Smooth muscle cell (in vitro differentiated cells): ENCODE results near the gene MMP24. TPM values are rescaled to one million over a fixed set of nuclear protein-coding genes. Genes with fewer than 3 reads are reported as not detected.
A peak's percentile ranks its signal among the peaks of the same experiment; 100 is the strongest.

Source experiments
- DNase-seq: peaks from one replicate; lab custom pipeline; 2025; ENCODE audit not compliant: unreplicated experiment; lab: John Stamatoyannopoulos, UW
- H2AFZ ChIP-seq: fragments of 200-600 bp; sonication (generic); 2 replicates; pipeline ENCODE4 v1.6.0; 2016; ENCODE audit warnings: antibody characterized with exemption, low read depth, mild to moderate bottlenecking
- H3F3A ChIP-seq: fragments of 200-600 bp; sonication (generic); 2 replicates; pipeline ENCODE4 v1.6.0; 2017; ENCODE audit warnings: antibody characterized with exemption, low read depth
- H3K27ac ChIP-seq: fragments of 200-600 bp; sonication (generic); 2 replicates; pipeline ENCODE4 v1.5.1; 2016; ENCODE audit warnings: low read depth, mild to moderate bottlenecking
- H3K27me3 ChIP-seq: fragments of 200-600 bp; sonication (generic); 2 replicates; pipeline ENCODE4 v1.6.1; 2016; ENCODE audit warnings: low read depth, mild to moderate bottlenecking
- H3K36me3 ChIP-seq: fragments of 200-600 bp; sonication (generic); 2 replicates; pipeline ENCODE4 v1.5.1; 2016; ENCODE audit warnings: low read depth
- H3K4me1 ChIP-seq: fragments of 200-600 bp; sonication (generic); 2 replicates; pipeline ENCODE4 v1.5.1; 2016; ENCODE audit warnings: low read depth
- H3K4me2 ChIP-seq: fragments of 200-600 bp; sonication (generic); 2 replicates; pipeline ENCODE4 v1.6.0; 2016; ENCODE audit warnings: mild to moderate bottlenecking
- H3K4me3 ChIP-seq: fragments of 200-600 bp; sonication (generic); 2 replicates; pipeline ENCODE4 v1.5.1; 2016; ENCODE audit warnings: mild to moderate bottlenecking
- H3K79me2 ChIP-seq: fragments of 200-600 bp; sonication (generic); 2 replicates; pipeline ENCODE4 v1.6.0; 2016; ENCODE audit warnings: low read depth, mild to moderate bottlenecking
- H3K9ac ChIP-seq: fragments of 200-600 bp; sonication (generic); 2 replicates; pipeline ENCODE4 v1.6.0; 2016; ENCODE audit warnings: low read depth
- H3K9me3 ChIP-seq: fragments of 200-600 bp; sonication (generic); replicated peaks from 2 replicates; pipeline ENCODE4 v1.5.1; 2016; ENCODE audit warnings: low read depth
- H4K20me1 ChIP-seq: fragments of 200-600 bp; sonication (generic); 2 replicates; pipeline ENCODE4 v1.6.0; 2016; ENCODE audit warnings: low read depth
- CTCF ChIP-seq: fragments of 200-600 bp; sonication (generic); IDR thresholded peaks from 2 replicates; pipeline ENCODE4 v1.5.1; 2017; ENCODE audit warnings: borderline replicate concordance, mild to moderate bottlenecking, antibody characterized with exemption; ENCODE audit not compliant: insufficient read depth, poor library complexity, severe bottlenecking
- WGBS: methylation state at CpG from one replicate; pipeline ENCODE4 v1.1.7; 2016; ENCODE audit warnings: low lambda C conversion rate; 5-methylcytosine and 5-hydroxymethylcytosine counted together
- polyA plus RNA-seq: library from polyadenylated mRNA; unstranded; fragments of >200 nt; fragmentation: Nextera tagmentation; extraction: Ambion mirVana; gene quantifications from 2 replicates; pipeline ENCODE4 v1.2.1, GENCODE V29; 2016
- total RNA-seq: library from RNA; depleted of rRNA; stranded (reverse); fragments of >200 nt; gene quantifications from 2 replicates; pipeline ENCODE4 v1.2.3, GENCODE V29; 2014

Gene MMP24
- total and polyA plus RNA-seq, 2 experiments from 2014 or later, result 0.03 to 0.09 TPM

- Histone ChIP-seq H3F3A (peaks cover 7% of the 10 kb centered on the region), H3K9ac (no peak overlapping the region), H3K27me3 (no peaks in the 10 kb centered on the region), H3K27ac (no peak overlapping the region), H2AFZ (no peak overlapping the region), H3K4me3 (no peak overlapping the region), H3K4me1 (no peaks in the 10 kb centered on the region), H3K36me3 (no peaks in the 10 kb centered on the region), H3K4me2 (no peak overlapping the region), H4K20me1 (peaks cover 5% of the 10 kb centered on the region), H3K9me3 (no peaks in the 10 kb centered on the region), H3K79me2 (peaks cover 12% of the 10 kb centered on the region)
- TF ChIP-seq CTCF, result no peak
- no peak for DNase-seq
- WGBS, result 95% methylated on average over 23 of the region's 24 CpGs
These were observed 47.9 kb downstream of the MMP24 start for GRCh38 chr20:35274172-35275092.

DNA sequence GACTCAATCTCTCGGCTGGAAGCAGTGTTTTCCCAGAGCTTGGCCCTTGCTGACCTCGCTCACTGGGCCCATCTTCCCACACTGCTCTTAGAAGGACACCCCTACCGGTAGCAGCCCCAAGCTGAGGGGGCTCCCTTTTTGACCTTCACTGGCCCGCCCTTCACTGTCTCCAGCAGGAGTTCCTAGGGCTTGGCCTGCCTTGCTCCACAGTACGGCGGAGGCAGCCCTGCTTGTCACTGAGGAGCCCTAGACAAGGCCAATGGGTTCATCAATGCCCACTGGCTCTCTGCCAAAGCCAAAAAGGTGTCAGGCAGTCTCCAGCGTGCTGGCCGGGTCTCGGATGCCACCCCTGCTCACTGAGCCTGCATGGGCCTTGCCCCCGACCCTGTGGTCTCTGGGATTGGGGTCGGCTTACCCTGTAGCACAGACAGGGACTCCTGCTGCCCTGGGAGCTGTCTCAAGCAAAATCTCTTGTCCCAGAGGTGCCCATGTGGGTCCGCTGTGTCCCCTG, 49.3 kb downstream of the MMP24 start:
- no peak overlapping the region for H3K4me2 ChIP-seq
- peaks cover 10% of the 10 kb centered on the region for H4K20me1 ChIP-seq
- H3K27ac ChIP-seq, result no peak overlapping the region
- no peaks in the 10 kb centered on the region for H3K9me3 ChIP-seq
- H3K27me3 ChIP-seq, result no peaks in the 10 kb centered on the region
- 97% methylated on average over 12 of the region's 12 CpGs for WGBS
- no peak for TF ChIP-seq CTCF
- H3K4me3 ChIP-seq, result no peak overlapping the region
- no peaks in the 10 kb centered on the region for H3K36me3 ChIP-seq
- DNase-seq, result no peak
- no peak overlapping the region for H3K9ac ChIP-seq
- H3K4me1 ChIP-seq, result no peaks in the 10 kb centered on the region
- peaks cover 20% of the 10 kb centered on the region for H3F3A ChIP-seq
- H2AFZ ChIP-seq, result no peak overlapping the region
- peaks cover 13% of the 10 kb centered on the region for H3K79me2 ChIP-seq

GRCh38 chr20:35276408-35276807, 49.9 kb downstream of the MMP24 start:
- Histone ChIP-seq H3F3A (peaks cover 21% of the 10 kb centered on the region), H2AFZ (no peak overlapping the region), H3K79me2 (peaks cover 17% of the 10 kb centered on the region), H3K36me3 (no peaks in the 10 kb centered on the region), H4K20me1 (peaks cover 11% of the 10 kb centered on the region), H3K9me3 (no peaks in the 10 kb centered on the region), H3K27me3 (no peaks in the 10 kb centered on the region), H3K4me2 (peak overlapping the region; percentile 97), H3K4me1 (no peaks in the 10 kb centered on the region), H3K4me3 (peak overlapping the region; percentile 90), H3K9ac (peak overlapping the region; percentile 86), H3K27ac (peak overlapping the region; percentile 89)
- no peak for DNase-seq
- 97% methylated on average over 6 of the region's 6 CpGs for WGBS
- no peak for TF ChIP-seq CTCF
